SK-N-SH treated with all-trans-retinoic acid at 6 μM for 48 hours (cell line): ENCODE data around the gene GSG1L.

Experiments used
- ATAC-seq: fragments of 200-7000 bp; cut with Tn5 transposase; 3 replicates; pipeline ENCODE4 v1.9.1; 2020; ENCODE audit warnings: mild to moderate bottlenecking, moderate library complexity
- ARNTL ChIP-seq: fragments of 450-650 bp; formaldehyde crosslinking; IDR thresholded peaks from 2 replicates; pipeline ENCODE4 v1.5.0; 2020; ENCODE audit warnings: low read depth, mild to moderate bottlenecking, moderate library complexity, borderline replicate concordance
- BACH2 ChIP-seq: fragments of 250-450 bp; sonication (Bioruptor Pico); IDR thresholded peaks from 2 replicates; pipeline ENCODE4 v1.9.0; 2021; ENCODE audit warnings: mild to moderate bottlenecking, borderline replicate concordance
- CSDC2 ChIP-seq: fragments of 250-450 bp; sonication (Bioruptor Pico); IDR thresholded peaks from 2 replicates; pipeline ENCODE4 v1.5.0; 2020; ENCODE audit warnings: mild to moderate bottlenecking, moderate library complexity
- ESRRG ChIP-seq: fragments of 250-450 bp; sonication (Bioruptor Pico); IDR thresholded peaks from 2 replicates; pipeline ENCODE4 v1.6.1; 2021; ENCODE audit warnings: mild to moderate bottlenecking
- GLIS3 ChIP-seq: fragments of 250-450 bp; sonication (Bioruptor Pico); IDR thresholded peaks from 2 replicates; pipeline ENCODE4 v1.5.0; 2020; ENCODE audit warnings: mild to moderate bottlenecking, moderate library complexity
- ISL1 ChIP-seq: fragments of 250-450 bp; sonication (Bioruptor Pico); IDR thresholded peaks from 2 replicates; pipeline ENCODE4 v2.1.2; 2022; ENCODE audit warnings: mild to moderate bottlenecking, moderate library complexity
- OSR1 ChIP-seq: fragments of 250-450 bp; sonication (Bioruptor Pico); IDR thresholded peaks from 2 replicates; pipeline ENCODE4 v1.8.0; 2022; ENCODE audit warnings: moderate library complexity, mild to moderate bottlenecking, inconsistent platforms
- PPARA ChIP-seq: fragments of 250-450 bp; sonication (Bioruptor Pico); IDR thresholded peaks from 2 replicates; pipeline ENCODE4 v1.5.0; 2020; ENCODE audit warnings: mild to moderate bottlenecking, borderline replicate concordance
- RARB ChIP-seq: fragments of 250-450 bp; sonication (Bioruptor Pico); IDR thresholded peaks from 2 replicates; pipeline ENCODE4 v1.8.0; 2021; ENCODE audit warnings: mild to moderate bottlenecking, moderate library complexity
- SNAI2 ChIP-seq: fragments of 250-450 bp; sonication (Bioruptor Pico); IDR thresholded peaks from 2 replicates; pipeline ENCODE4 v1.5.0; 2020; ENCODE audit warnings: mild to moderate bottlenecking, moderate library complexity
- TCF4 ChIP-seq: fragments of 250-450 bp; sonication (Bioruptor Pico); IDR thresholded peaks from 2 replicates; pipeline ENCODE4 v1.8.0; 2021; ENCODE audit warnings: mild to moderate bottlenecking, moderate library complexity, borderline replicate concordance
- ZC3H10 ChIP-seq: fragments of 250-450 bp; sonication (Bioruptor Pico); IDR thresholded peaks from 2 replicates; pipeline ENCODE4 v1.5.1; 2021; ENCODE audit warnings: mild to moderate bottlenecking, moderate library complexity
- ZFP3 ChIP-seq: fragments of 250-450 bp; sonication (Bioruptor Pico); IDR thresholded peaks from 2 replicates; pipeline ENCODE4 v1.5.0; 2020; ENCODE audit warnings: mild to moderate bottlenecking, moderate library complexity
- ZNF565 ChIP-seq: fragments of 450-650 bp; formaldehyde crosslinking; conservative IDR thresholded peaks from 2 replicates; pipeline ENCODE4 v1.5.0; 2020; ENCODE audit warnings: low read depth, mild to moderate bottlenecking, moderate library complexity
- ZNF70 ChIP-seq: fragments of 450-650 bp; formaldehyde crosslinking; IDR thresholded peaks from 2 replicates; pipeline ENCODE4 v1.5.0; 2020; ENCODE audit warnings: mild to moderate bottlenecking, moderate library complexity
- ZNF8 ChIP-seq: fragments of 450-650 bp; formaldehyde crosslinking; IDR thresholded peaks from 2 replicates; pipeline ENCODE4 v1.5.0; 2020; ENCODE audit warnings: mild to moderate bottlenecking, moderate library complexity
- TF ChIP-seq, protein P1 (sequence below): fragments of 250-450 bp; sonication (Bioruptor Pico); IDR thresholded peaks from 2 replicates; pipeline ENCODE4 v1.8.0; 2020; ENCODE audit warnings: mild to moderate bottlenecking, moderate library complexity, borderline replicate concordance
- TF ChIP-seq, protein P2 (sequence below): fragments of 250-450 bp; sonication (Bioruptor Pico); IDR thresholded peaks from 2 replicates; pipeline ENCODE4 v1.5.0; 2020; ENCODE audit warnings: mild to moderate bottlenecking, moderate library complexity
- TF ChIP-seq, protein P3 (sequence below): fragments of 250-450 bp; sonication (Bioruptor Pico); IDR thresholded peaks from 2 replicates; pipeline ENCODE4 v1.5.1; 2020; ENCODE audit warnings: low read depth, mild to moderate bottlenecking, moderate library complexity
- TF ChIP-seq, protein P4 (sequence below): fragments of 250-450 bp; sonication (Bioruptor Pico); IDR thresholded peaks from 2 replicates; pipeline ENCODE4 v1.5.1; 2021; ENCODE audit warnings: mild to moderate bottlenecking, moderate library complexity

GSG1L gene

DNA sequence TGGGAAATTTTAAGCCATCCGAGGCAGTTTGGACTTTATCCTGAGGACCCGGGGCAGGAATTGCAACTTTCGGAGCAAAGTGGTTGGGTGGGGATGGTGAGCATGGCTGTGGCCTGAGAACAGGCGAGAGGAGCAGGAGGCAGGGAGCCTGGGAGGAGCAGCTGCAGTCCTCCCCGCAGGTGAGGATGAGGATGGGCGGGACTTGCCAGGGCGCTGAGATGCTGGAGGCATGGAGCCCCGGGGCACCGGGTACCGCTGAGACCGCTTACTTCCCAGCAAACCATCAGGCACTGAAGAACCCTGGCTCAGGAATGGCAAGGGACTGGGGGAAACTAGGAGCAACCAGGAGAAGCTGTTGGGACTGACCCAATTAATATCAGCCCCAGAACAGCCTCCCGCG, 210.8 kb downstream of the GSG1L start:
- no peak for ATAC-seq
- TF ChIP-seq ZNF8 (CRISPR knock-in tag): no peak
- TF ChIP-seq, all 23 proteins: peak for 0

DNA sequence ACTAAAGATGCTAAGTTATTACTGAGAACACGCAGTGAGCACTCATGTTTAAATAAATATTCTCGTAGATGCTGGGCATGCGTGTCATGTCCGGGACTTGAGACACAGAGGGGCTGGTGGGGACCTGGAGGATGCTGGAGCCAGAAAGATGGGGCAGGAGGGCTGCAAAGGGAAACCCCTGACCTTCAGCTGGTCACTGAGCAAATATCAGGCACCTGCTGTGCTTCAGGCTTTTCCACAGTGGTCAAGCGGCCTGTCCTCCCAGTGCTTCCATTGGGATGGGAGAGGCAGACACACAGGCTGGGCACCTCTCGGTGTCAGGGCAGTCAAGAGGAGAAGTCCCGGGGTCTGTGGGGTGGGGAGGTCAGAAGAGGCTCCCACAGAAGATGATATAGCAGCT, 211.4 kb downstream of the GSG1L start:
- ATAC-seq: no peak
- TF ChIP-seq CSDC2 (no peak), PPARA (CRISPR knock-in tag) (no peak)

DNA sequence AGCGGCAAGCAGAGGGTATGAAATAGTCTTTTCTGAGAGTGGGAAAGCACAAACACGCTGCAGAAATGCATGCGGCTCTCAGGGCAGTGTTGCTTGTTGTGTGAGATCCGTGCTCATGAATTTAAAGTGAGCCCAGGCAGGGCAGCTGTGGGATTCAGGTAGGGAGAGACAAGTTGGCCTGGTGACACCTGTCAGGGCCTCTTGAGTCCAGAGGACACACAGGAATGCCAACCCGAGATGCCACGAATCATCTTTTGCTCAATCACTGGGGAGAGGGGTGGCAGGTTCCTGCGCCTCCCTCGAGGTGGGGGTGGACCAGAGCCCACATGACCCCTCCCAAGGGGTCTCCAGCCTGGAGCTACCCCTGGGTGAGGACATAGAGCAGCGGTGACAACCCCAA, 211.9 kb downstream of the GSG1L start:
- no peak for TF ChIP-seq ISL1 (CRISPR knock-in tag)
- no peak for TF ChIP-seq GLIS3 (CRISPR knock-in tag)
- no peak for TF ChIP-seq TCF4
- TF ChIP-seq ARNTL (CRISPR knock-in tag): no peak
- TF ChIP-seq, protein P1, sequence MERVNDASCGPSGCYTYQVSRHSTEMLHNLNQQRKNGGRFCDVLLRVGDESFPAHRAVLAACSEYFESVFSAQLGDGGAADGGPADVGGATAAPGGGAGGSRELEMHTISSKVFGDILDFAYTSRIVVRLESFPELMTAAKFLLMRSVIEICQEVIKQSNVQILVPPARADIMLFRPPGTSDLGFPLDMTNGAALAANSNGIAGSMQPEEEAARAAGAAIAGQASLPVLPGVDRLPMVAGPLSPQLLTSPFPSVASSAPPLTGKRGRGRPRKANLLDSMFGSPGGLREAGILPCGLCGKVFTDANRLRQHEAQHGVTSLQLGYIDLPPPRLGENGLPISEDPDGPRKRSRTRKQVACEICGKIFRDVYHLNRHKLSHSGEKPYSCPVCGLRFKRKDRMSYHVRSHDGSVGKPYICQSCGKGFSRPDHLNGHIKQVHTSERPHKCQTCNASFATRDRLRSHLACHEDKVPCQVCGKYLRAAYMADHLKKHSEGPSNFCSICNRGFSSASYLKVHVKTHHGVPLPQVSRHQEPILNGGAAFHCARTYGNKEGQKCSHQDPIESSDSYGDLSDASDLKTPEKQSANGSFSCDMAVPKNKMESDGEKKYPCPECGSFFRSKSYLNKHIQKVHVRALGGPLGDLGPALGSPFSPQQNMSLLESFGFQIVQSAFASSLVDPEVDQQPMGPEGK (CRISPR knock-in tag): no peak
- TF ChIP-seq, protein P2, sequence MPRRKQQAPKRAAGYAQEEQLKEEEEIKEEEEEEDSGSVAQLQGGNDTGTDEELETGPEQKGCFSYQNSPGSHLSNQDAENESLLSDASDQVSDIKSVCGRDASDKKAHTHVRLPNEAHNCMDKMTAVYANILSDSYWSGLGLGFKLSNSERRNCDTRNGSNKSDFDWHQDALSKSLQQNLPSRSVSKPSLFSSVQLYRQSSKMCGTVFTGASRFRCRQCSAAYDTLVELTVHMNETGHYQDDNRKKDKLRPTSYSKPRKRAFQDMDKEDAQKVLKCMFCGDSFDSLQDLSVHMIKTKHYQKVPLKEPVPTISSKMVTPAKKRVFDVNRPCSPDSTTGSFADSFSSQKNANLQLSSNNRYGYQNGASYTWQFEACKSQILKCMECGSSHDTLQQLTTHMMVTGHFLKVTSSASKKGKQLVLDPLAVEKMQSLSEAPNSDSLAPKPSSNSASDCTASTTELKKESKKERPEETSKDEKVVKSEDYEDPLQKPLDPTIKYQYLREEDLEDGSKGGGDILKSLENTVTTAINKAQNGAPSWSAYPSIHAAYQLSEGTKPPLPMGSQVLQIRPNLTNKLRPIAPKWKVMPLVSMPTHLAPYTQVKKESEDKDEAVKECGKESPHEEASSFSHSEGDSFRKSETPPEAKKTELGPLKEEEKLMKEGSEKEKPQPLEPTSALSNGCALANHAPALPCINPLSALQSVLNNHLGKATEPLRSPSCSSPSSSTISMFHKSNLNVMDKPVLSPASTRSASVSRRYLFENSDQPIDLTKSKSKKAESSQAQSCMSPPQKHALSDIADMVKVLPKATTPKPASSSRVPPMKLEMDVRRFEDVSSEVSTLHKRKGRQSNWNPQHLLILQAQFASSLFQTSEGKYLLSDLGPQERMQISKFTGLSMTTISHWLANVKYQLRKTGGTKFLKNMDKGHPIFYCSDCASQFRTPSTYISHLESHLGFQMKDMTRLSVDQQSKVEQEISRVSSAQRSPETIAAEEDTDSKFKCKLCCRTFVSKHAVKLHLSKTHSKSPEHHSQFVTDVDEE (CRISPR knock-in tag): no peak
- no peak for TF ChIP-seq BACH2 (CRISPR knock-in tag)
- no peak for TF ChIP-seq RARB (CRISPR knock-in tag)
- no peak for TF ChIP-seq ESRRG (CRISPR knock-in tag)
- TF ChIP-seq OSR1 (CRISPR knock-in tag): no peak
- no peak for TF ChIP-seq ZNF8 (CRISPR knock-in tag)
- TF ChIP-seq ZNF70: no peak
- ATAC-seq: no peak

DNA sequence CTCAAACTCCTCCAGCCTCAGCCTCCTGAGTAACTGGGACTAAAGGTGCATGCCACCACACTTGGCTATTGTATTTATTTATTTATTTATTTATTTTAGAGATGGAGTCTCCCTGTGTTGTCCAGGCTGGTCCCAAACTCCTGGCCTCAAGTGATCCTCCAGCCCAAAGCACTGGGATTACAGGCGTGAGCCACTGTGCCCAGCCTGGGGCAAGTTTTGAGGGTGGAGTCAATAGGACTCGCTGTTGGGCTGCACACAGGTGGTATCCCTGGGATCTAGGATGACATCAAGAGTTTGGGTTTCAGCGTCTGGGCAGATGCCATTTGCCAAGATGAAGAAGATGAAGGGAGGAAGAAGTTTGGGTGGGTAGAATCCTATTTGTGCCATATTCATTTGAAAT, 213.9 kb downstream of the GSG1L start:
- no peak for ATAC-seq
- TF ChIP-seq, protein P3, sequence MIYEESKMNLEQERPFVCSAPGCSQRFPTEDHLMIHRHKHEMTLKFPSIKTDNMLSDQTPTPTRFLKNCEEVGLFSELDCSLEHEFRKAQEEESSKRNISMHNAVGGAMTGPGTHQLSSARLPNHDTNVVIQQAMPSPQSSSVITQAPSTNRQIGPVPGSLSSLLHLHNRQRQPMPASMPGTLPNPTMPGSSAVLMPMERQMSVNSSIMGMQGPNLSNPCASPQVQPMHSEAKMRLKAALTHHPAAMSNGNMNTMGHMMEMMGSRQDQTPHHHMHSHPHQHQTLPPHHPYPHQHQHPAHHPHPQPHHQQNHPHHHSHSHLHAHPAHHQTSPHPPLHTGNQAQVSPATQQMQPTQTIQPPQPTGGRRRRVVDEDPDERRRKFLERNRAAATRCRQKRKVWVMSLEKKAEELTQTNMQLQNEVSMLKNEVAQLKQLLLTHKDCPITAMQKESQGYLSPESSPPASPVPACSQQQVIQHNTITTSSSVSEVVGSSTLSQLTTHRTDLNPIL: no peak
- TF ChIP-seq CSDC2 (no peak), OSR1 (CRISPR knock-in tag) (no peak), BACH2 (CRISPR knock-in tag) (no peak), ZFP3 (CRISPR knock-in tag) (no peak), ISL1 (CRISPR knock-in tag) (no peak), TCF4 (no peak), ZNF8 (CRISPR knock-in tag) (no peak)
- TF ChIP-seq, protein P4, sequence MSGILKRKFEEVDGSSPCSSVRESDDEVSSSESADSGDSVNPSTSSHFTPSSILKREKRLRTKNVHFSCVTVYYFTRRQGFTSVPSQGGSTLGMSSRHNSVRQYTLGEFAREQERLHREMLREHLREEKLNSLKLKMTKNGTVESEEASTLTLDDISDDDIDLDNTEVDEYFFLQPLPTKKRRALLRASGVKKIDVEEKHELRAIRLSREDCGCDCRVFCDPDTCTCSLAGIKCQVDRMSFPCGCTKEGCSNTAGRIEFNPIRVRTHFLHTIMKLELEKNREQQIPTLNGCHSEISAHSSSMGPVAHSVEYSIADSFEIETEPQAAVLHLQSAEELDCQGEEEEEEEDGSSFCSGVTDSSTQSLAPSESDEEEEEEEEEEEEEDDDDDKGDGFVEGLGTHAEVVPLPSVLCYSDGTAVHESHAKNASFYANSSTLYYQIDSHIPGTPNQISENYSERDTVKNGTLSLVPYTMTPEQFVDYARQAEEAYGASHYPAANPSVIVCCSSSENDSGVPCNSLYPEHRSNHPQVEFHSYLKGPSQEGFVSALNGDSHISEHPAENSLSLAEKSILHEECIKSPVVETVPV: no peak
- TF ChIP-seq, all 23 proteins: peak for 0

DNA sequence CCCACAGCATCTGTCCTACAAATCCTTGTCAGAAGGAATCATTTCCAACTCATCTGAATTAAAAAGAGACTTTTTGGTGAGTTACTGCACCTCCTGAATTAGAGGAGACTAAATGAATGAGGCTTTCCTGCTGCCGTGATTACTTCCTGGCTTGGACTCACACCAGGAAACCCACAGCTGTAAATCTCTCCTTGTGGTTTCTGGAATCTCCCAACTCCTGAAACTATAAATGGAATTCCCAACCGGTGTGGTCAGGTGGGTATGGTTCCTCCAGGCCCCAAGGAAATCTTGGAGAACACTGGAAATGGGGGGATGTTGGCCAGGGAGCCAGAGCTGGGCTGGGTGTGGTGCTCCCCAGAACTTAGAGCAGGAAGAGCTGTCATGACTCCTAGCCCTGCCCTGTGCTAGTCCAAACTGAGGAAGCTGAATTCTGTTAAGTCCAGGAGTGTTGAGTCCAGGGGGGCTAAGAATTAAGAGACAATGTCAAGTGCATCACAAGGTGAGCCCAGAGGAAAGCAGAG, 216.4 kb downstream of the GSG1L start:
- no peak for ATAC-seq
- TF ChIP-seq OSR1 (CRISPR knock-in tag): no peak
- TF ChIP-seq ZNF8 (CRISPR knock-in tag): no peak
- no peak for TF ChIP-seq ZNF565 (CRISPR knock-in tag)
- TF ChIP-seq ZNF70: no peak

DNA sequence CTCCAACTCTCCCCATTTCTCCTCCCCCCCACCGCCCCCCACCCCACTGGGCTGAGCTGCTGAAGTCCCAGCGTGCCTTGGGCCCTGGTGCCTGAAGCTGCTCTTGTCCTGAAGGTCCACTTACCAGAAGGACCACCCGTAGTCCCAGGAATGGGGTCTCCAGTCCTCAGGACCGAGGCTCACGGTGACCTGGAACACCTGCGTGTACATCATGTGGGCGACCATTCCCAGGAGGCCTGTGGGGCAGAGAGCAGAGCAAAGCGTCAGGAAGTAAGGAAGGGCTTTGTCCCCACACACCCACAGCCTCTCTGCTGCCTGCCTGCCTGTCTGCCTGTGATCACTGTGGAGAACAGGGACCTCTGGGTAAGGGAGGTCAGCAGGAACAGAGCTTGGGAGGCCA, 218.7 kb downstream of the GSG1L start:
- no peak for TF ChIP-seq ESRRG (CRISPR knock-in tag)
- TF ChIP-seq RARB (CRISPR knock-in tag): no peak
- no peak for TF ChIP-seq ISL1 (CRISPR knock-in tag)
- no peak for TF ChIP-seq TCF4
- TF ChIP-seq ZNF565 (CRISPR knock-in tag): no peak
- TF ChIP-seq, protein P3: no peak
- TF ChIP-seq SNAI2: no peak
- no peak for TF ChIP-seq BACH2 (CRISPR knock-in tag)
- no peak for TF ChIP-seq ZC3H10 (CRISPR knock-in tag)
- TF ChIP-seq ZFP3 (CRISPR knock-in tag): no peak
- TF ChIP-seq, protein P1 (CRISPR knock-in tag): no peak
- TF ChIP-seq, all 23 proteins: peak for 0
- ATAC-seq: no peak
